NCI-H774 (cell line): ENCODE measurements around the gene SGTB.
"Not testable (repeated sequence)": the region's sequence is repeated elsewhere in the genome, so short reads cannot be mapped to it uniquely, and the experiment has no call there.

Experiments
- DNase-seq: peaks from one replicate; lab custom pipeline; 2025; lab: John Stamatoyannopoulos, UW

Gene SGTB

DNA sequence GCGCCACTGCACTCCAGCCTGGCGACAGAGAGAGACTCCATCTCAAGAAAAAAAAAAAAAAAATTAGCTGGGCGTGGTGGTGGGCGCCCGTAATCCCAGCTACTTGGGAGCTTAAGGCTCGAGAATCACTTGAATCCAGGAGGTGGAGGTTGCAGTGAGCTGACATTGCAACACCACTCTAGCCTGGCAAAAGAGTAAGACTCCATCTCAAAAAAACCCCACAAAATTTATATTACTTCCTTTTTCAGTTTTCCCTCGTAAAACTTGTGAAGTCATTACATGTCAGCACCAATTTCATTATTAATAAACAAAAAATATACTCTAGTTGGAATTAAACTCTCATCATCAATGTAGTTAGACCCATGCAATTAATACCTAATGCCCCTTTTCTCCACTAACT is 53.2 kb downstream of the SGTB start:
- no peak for DNase-seq

DNA sequence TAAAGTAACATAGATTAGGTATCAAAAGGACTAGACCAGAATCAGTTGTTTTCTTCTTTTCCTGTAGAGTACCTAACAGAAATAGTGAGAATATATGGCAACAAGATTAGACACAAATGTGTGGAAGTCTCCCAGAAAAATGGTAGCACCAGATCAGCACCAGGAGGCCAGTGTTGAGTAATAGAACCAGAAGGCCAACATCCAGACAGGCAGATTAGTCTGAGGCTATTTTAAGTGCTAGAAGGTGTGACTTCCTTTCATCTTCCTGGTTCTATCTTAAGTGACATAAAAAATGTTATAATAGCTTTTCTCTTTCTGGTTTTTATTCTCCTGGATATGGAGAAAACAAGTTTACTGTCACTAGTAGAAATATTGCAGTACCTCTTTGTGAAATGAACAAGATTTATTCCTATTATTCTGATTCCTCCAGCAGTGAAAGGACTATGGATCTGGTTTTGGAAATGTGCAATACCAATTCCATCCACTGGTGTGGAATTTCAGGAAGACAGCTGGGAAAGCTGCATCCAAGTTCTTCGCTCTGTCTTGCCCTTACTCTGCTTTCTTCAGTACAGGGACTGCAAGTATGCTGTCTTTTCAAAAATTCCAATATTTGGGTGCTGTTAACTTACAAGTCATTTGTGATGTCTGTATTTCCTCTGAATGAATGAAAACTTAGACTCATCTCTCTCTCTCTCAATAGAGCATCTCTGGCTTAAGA is 57.9 kb downstream of the SGTB start:
- DNase-seq = no peak

DNA sequence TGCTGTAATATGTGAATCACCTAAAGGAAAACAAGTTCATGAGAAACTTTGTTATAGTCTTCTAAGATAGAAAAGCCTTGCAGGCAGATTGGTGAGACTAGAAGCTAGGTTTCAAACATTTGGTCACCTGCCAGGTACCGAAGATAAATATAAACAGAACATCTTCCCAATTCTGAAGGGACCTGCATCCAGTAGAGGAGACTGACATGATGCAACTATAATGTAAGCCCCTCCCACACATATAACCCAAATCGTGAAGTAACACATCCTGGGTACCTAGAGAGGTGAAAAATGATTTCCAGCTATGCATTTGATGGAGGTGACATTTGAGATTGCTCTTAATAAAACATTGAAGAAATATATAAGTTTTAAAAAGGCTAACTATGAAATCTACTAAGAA is 67.2 kb downstream of the SGTB start:
- no peak for DNase-seq

DNA sequence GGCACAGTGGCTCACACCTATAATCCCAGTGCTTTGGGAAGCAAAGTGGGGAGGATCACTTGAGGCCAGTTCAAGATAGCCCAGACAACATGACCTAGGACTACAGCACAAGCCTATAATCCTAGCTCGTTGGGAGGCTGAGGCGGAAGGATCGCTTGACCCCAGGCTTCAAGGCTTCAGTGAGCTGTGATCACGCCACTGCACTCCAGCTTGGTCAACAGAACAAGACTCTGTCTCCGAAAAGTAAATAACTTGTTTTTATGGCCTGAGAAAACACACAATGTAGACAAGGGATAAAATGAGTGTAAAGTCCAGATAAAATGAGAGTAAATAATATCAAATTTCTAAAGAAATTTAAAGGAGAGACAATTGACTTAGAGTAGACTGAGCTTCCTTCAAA is 70.8 kb downstream of the SGTB start:
- DNase-seq = no peak

DNA sequence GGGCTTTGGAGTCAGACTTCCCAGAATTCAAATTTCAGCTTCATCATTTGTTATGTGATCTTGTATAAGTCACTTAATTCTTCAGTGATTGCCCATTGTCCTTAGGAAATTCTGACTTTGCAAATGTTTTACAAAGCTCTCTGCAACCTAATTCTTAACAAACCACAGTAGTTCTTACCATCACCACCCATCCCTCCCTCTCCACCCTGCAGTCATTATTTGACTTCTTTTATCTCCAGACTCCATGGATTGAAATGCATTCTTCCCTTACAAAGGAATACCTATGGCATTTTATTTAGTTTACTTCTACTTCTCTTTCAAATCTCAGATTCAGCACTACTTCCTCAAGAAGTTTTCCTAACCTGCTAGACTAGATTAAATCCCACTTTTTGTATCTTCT is 74.0 kb downstream of the SGTB start:
- no peak for DNase-seq

DNA sequence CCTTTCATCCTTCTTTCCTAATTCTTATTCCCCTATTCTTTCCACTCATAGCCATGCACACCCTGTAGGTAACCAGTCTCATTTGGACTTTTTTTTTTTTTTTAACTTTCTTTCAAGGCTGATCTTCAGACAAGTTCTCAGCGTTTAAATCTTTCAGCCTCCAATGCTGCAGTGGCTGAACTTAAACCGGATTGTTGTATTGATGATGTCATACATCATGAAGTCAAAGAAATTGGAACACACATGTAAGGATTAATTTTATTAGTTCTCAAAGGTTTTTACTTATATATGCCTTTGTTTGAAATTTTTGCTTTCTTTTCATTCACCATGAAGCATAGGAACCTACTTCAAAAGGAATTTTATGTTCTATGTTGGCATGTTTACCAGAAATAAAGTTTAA is 75.0 kb downstream of the SGTB start:
- DNase-seq = no peak

DNA sequence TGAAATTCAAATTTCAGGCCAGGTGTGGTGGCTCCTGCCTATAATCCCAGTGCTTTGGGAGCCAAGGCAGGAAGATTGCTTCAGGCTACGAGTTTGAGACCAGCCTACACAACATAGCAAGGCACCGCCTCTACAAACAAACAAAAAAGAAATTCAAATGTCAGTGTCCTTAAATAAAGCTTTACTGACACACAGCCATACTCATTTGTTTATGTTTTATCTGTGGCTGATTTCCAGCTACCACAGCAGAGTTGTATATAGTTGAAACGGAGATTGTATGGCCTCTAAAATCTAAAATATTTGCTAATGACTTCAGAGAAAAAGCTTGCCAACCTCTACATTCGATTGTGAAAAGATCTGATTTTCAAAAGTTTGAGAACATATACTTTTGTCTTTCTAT is 81.7 kb downstream of the SGTB start:
- DNase-seq = no peak

DNA sequence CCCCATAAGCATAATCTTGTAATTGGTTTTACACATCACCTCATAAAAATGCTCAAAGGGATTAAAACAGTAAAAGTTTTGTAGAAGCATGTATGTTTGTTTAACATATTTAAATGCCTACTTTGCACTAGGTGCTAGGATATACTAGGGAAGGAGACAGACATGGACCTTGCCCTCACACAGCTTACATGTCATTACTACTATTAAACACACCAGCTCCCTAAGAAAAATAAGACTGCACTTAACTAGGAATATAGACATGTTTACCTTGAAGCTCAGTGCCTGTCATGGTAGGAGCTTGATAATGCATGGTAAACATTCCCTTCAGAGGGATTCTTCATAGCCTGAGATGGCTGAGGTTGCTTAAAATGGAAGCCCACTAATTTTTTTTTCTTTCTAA is 90.9 kb downstream of the SGTB start:
- DNase-seq = no peak

DNA sequence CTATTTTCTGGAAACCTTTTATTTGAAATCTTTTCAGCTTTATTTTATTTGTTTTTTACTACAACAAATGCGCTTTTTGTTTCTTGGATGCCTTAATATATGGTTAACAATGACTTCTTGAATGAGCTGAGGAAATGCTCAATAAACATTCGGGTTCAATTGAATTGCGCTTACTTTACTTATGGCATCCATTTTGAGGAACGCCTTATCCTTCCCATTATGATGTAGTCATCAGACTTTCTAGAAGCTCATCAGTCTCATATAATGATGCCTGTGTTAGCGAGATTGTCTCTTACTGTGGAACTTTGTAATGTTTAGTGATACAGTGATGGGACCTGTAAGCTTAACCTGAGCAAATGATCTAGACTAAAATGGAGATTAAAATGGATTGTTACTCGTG is 96.2 kb downstream of the SGTB start:
- no peak for DNase-seq

DNA sequence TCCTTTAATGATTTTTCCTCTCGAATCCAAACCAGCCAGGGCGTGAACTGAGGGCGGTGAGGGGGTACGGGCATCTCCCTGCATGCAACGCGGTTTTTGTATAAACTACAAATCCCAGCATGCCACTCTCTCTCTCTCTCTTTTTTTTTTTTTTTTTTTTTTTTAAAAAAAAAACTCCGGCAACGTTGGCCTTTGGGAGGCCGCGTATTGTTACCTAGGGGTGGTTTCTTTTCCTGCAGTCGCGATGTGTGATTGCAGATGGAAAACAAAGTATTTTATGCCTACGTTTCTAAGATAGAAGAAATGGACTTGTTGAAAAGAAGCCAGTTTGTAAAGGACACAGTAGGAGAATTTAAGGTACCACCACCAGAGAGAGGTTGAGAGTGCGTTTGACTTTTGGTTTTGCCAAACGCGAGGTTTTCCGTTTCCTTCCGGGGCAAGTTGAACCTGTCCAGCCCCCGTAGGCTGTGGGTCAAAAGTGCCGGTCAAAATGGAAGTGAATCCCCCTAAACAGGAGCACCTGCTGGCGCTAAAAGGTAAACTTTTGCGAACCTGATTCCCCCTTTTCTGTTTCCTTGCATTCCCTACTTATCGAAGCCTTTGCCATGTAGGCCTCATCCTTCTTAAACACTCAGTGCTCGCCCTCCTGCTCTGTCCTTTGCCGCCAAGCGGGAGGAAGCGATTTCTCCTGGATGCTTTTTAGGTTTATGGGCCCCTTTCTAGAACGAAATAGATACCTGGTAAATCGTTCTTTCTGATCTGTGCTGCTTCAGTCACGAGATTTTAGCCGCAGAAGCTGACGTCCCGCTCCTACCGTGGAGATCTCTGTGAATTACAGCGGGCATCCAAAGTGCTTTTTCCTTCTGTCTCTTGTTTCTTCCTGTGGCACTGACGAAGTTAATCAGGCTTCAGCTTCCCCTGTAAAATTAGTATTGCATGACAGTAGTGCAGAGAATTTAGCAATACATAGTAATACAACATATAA is 97.0 kb downstream of the SGTB start, which contains the start of the genes SHLD3 and TRAPPC13:
TSS of gene SHLD3 (plus strand) at position 457 of the 985 bp plus-strand sequence. CDS start 4,561 bp downstream, outside the sequence.
TSS of gene TRAPPC13 (plus strand) at position 457 of the 985 bp plus-strand sequence. CDS start at position 491, 34 bp downstream.
- peak; percentile 89 for DNase-seq

DNA sequence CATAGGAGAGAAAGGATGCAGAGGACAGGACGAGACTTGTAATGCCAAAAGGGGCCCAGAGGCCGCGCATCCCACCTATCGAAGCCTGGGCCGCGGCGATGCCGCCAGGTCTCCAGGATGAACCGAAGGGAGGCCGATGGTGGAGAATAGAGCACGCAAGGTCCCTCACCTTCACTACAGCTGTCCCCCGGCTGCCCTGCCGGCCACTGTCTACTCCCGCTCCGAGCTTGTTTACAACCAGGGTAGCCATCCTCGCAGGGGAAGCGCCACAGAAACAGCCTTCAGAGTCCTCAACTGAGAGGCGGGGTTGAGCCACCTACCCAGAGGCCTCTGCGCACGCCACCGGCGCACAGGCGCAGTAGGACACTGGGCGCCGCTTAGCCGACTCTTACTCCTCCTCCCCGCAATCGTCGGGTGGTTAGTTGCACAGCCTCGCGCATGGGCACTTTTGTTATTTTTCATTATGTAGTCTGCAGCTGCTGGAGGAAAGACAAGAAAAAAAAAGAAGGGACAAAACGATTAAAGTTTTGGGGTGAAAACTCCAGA is 97.8 kb downstream of the SGTB start, which contains the start of gene TRIM23:
TSS of gene TRIM23 (minus strand) at position 309 of the 546 bp plus-strand sequence. CDS start at position 250, 59 bp downstream.
- peak; percentile 90 for DNase-seq

DNA sequence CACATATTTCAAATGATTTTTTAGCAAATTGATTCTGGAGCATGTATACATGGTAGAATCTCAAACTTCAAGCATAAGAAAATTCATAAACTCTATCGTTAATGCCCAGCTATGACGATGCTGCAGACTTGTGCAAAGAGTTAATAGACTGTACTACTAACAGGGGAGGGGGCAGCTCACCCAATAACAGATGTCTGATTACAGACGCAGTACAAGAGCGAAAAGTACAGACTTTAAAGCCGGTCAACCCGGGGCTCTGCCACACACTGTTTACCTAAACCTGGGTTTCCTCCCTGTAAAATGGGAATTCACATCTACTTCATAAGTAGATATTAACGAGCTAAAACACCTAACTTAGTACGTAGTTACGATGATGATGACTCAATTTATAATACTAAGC is 98.4 kb downstream of the SGTB start:
- no peak for DNase-seq

DNA sequence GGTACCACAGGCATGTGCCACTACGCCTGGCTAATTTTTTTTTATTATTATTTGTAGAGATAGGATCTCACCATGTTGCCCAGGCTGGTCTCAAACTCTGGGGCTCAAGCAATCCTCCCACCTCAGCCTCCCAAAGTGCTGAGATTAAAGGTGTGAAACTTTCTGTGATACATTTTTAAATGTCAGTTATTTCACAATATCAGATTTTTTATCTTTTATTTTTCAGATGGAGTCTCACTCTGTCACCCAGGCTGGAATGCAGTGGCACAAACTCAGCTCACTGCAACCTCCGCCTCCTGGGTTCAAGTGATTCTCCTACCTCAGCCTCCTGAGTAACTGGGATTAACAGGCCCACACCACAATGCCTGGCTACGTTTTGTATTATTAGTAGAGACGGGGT is 99.9 kb downstream of the SGTB start:
- not testable (repeated sequence) for DNase-seq

DNA sequence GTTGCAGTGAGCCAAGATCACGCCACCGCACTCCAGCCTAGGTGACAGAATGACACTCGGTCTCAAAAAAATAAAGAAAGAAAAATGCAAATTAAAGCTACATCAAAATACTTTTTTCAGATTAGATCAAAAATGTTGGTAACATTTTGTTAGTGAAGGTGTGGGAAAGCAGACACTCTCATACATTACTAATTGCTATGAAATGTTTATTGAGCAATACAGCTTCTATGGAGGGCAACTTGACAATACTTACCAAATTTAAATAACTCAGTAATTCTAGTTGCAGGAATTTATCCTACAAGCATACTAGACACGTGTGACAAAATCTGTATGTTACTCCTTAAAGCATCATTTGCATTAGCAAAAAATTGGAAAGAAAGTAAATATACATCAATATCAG is 101.9 kb downstream of the SGTB start:
- DNase-seq = no peak
